GM18858 (cell line): ENCODE data around the gene GSG1L2.

Source experiments
- ATAC-seq: cut with Tn5 transposase; IDR thresholded peaks from one replicate; pipeline ENCODE4 v1.9.1; 2021; ENCODE audit not compliant: unreplicated experiment

Gene GSG1L2

DNA sequence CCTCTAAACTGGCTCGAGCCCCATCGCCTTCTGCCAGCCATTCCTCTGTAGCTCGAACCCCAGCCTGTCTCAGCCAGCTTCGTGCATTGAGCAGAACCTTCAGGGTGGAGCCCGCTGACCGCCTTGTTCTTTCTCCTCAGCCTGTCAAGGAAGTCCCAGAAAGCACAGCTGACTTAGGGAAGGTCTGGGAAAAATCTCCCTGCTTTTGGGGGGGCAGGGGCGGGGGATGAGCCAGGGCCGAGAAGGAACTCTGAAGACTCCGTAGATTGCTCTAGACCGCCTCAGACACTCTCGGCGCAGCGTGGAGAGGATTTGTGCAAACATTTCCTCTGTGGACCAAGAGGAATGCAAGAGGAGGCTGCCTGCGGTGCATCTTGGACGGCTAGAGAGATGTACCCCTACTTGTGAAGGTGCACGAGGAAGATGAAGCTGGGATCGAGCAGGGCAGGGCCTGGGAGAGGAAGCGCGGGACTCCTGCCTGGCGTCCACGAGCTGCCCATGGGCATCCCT is 3.8 kb upstream of the GSG1L2 start, which contains the start of gene GLP2R:
TSS of gene GLP2R (plus strand) at position 284 of the 510 bp plus-strand sequence. CDS start at position 424, 140 bp downstream.
- no peak for ATAC-seq

DNA sequence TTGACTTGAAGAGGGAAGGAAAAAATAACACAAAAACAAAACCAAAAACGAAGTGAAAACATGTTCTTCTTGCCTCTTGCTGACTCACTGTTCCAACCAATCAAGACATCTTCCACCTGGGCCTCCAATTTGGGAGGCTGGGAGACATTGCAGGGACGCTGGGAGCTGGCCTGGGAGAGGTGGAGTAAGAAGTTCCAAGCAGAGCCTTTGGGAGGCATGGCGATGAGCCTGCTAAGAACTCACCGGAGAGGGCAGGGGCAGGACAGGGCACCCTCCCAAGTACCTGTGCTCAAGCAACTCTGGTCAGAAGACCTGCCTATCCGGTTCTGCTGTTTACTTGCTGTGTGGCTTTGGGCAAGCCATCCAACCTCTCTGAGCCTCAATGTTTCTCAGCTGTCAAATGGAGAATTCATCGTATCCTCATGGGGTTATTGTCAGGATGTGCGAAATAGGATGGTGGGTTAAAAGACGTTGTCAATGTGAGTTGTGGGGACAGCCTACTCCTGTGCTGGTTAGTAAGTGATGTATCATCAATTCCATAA is 3.0 kb upstream of the GSG1L2 start:
- ATAC-seq: no peak

DNA sequence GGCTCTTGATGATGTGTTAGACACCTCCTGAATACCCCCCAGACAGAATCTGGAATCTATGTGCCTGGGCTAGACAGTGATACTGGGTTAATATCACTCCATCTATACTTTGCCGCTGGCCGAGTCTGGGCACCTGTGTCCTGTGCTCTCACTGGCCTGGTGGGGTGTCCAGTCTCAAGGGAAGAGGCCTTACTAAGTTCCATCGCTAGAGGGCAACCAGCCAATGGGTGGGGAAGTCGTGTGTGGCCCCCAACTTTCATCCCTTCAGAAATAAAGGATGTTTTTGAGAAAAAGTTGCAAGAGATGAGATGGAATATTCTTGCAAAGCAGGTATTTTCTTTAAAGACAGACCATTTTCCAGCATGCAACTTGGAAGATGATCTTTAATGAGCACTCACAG is 2.2 kb upstream of the GSG1L2 start:
- no peak for ATAC-seq

DNA sequence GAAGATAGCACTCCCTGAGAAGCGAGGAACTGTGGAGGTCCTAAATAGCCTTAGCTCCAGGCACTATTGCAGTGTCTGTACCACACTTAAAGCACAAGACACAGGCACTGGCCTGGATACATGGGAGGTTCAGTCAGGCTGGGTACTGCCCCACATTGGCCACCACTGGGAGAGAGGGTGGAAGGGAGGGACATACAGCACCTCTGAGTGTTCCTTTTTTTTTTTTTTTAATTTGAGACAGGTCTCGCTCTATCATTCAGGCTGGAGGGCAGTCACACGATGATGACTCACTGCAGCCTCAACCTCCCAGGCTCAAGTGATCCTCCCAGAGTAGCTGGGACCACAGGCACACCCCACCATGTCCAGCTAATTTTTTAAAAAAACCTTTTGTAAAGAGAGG is 1.4 kb downstream of the GSG1L2 start:
- no peak for ATAC-seq

DNA sequence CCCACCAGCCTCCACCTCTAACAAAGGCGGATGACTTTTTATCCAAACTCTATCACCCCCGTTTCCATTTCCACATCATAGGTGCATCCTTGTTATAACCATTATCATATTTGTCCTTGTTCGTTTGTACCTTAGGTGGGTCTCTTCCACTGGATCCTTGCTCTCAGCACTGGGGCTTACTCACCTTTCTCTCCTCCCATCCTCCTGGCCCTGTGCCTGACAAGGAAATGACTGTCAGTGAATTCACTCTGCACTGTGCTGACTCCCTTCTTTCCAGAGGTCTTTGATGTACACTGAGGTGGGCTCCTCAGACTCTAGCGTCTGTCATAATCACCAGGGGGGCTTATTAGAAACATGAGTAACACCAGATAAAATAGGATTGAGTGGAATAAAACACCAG is 3.1 kb downstream of the GSG1L2 start:
- no peak for ATAC-seq

DNA sequence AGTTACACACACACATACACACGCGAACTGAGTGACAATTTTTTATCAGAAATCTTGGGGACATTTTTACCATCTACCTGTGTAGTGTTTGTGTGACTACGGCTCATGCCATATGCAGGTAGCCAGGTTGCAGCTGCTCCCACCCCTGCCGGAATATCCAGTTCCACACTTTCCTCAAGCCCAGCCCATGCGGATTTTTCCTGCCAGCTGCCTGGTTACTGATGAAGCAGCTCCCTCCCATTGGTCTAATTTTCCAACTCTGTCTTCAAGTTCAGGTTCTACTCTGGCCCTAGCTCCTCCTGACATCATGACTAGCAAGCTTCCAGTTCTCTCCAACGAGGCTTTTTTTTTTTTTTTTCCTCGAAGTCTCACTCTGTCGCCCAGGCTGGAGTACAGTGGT is 4.8 kb downstream of the GSG1L2 start:
- ATAC-seq: no peak

DNA sequence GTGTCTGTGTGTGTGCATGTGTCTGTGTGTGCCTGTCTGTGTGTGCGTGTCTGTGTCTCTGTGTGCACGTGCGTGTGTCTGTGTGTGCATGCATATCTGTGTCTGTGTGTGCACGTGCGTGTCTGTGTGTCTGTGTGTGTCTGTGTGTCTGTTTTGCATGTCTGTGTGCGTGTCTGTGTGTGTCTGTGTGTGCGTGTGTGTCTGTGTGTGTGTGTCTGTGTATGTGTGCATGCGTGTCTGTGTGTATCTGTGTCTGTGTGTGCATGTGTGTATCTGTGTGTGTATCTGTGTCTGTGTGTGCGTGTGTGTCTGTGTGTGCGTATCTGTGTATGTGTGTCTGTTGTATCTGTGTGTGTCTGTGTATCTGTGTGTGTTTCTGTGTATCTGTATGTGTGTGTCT is 5.4 kb downstream of the GSG1L2 start:
- ATAC-seq: no peak

DNA sequence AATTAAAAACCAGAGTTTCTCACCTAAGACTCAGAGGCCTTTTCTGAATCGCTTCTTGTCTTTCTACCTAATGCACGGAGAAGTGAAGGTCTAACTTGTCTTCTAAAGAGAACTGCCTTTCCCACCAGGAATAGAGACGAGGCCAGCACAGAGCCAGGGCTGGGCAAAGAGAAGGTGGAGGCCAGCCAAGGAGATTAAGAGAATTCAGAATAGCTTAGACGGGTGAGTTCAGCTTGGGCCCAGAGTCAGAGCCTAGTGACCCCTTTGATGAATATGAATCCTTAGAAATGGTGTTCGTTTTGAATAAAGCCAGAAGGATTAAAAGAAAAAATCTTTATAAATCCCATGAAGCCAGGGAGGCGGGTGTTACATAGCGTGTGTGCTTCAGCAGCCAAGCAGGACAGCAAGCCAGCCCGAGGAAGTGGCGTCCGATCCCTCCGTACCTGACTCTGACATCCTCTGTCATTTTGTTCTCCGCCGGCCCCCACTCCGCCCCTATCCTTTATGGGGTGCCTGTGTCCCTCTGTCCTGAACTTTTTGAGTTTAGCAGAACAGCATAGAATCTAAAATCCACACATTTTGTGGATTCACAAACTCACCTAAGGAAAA is 7.4 kb downstream of the GSG1L2 start:
- ATAC-seq: no peak

DNA sequence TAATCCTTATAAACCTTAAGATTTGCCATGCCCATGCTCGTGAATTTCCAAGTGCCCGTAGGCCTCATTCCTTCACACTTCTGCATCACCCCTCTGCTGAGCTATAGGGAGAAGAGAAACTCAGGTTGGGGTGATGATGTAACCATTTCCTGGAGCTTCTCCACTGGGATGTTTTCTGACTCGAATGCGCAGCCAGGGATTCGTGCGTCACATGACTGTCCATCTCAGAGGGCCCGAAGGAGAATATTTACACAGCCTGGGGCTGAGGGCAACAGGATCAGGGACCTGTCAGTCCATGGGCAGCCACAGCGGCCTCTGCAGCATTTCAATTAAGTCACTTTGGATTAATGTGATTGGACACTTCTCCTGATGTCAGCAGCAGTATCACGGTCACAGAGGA is 8.7 kb downstream of the GSG1L2 start:
- no peak for ATAC-seq

DNA sequence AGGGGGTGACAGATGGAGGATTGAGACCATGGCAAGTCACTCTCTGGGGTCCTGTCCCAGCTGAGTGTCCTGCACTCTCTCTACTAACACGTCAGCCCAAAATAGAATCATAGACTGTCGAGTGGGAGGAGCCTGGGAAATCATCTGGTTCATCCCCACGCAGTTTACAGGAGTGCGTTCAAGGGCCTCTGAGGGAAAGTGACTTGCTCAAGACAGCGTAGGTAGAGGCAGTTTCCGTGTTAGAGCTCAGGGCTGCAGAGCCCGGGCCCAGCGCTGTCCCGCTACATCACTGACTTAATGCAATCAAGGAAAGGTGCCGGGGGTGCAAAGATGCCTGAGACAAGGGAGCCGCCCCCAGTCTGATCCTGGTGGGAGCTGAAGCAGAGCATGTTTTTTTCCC is 10.3 kb downstream of the GSG1L2 start:
- no peak for ATAC-seq

DNA sequence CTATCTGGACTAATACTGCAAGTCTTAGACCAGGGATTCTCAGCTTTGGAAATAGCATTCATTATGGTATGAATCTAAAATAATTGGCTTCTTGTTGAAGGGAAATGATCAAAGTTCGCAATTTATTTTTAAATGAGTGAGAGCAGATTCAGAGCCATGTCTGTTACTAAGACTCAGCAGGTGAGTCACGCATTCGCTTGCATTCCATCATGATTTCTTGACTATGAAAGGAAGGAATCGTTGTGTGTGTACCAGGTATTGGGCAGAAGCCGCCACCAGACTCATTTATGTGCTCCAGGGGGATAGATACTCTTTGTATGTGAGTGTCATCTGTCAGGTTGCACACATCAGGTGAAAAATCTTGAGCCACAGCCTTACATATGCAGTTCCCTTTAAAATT is 10.8 kb downstream of the GSG1L2 start:
- no peak for ATAC-seq

DNA sequence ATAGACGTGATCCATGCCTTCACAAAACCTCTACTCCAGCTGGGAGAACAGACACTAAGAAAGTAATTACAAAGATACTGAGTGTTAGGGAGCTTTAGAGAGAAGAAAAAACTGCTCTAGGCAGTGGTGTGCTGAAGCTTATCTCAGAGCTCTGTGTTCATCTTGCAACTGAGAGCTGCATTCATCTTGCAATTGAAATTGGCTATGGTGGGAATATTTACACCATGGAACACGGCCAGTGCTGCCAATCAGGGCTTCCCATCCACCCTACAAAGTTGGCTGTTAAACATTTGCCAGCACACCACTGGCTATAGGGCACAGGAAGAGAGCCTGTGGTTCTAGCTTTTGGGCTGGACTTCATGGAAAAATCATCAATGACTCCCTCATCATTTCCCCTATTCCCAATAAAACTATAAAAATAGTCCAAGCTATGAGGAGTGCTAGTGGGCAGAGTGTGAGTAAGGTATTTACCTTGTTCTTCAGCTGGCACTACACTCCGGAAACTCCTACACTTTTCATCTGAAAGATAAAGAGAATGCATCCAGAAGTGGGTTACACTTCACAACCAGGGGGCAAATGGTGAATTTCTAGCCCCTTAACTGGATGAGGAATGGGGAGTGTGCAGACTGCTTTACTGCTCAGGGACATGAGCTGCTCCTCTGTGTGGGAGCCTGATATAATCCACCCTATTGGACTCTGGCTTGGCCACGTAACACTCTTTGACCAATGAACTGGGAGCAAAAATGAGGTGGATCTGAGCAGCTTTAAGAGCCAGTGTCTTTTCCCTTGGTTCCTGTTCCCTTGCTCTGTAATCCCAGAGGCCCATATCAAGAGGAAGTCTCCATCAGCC is 11.6 kb downstream of the GSG1L2 start:
- no peak for ATAC-seq

DNA sequence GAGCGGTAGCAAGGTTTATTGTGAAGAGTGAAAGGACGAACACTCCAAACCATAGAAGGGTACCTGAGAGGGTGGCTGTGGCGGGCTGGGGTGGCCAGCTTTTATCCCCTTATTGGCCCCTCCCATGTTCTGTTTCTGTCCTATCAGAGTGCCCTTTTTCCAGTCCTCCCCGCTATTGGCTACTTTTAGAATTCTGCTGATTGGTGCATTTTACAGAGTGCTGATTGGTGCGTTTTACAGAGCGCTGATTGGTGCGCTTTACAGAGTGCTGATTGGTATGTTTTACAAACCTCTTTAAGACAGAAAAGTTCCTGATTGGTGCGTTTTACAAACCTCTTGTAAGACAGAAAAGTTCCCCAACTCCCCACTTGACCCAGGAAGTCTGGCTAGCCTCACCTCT is 12.5 kb downstream of the GSG1L2 start:
- no peak for ATAC-seq

DNA sequence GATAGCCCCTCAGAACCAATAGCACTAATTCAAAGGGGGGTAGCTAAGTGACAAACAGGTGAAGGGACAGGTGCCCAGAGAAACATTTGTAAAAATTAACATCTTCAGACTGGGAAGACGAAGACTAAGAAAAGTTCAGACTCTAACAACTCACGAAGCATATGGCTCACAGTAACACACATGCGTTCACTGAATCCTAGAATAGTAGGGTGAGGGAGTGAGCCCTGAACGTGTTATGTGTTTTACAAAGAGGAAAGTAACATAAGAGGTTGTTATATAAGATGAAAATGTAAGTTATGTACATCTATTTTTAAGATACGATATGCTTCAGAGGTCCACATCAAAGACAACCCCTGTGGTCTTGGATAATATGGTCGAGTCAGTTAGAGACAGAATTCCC is 15.2 kb downstream of the GSG1L2 start:
- no peak for ATAC-seq

DNA sequence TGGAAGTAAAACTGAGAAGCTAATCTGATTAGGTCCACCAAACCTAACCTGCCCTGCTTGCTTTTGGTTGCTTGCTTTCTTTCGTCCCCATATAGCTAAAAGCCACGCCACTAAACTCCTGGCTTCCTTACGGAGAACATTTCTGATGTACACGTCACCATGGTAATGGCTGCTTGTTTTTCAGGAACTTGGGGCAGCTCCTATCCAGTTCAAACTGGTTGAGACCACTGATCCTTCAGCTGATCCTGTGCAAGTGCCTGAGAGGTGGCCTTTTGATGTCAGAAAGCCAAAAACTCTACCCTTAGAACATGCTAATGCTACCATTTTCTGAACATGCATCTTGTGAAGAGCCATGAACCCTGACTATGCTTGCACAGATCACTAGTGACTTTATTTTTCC is 16.1 kb downstream of the GSG1L2 start:
- no peak for ATAC-seq

DNA sequence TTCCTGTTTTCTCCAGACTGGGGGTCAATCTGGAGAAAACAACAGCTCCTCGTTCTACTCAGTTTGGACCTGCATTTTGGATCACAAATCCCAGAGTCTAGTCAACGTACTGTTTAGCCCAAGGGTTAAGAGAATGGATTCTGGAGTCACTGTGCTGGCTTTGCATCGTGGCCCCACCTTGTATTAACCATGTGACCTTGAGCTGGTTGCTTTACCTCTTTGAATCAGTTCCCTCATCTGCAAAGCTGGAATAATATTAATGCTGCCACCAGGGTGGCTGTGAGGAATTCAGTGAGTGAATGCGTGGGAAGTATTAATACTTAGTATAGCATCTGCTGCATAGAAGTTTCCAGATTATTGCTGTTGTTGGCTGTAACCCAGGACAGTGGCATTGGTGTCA is 19.2 kb downstream of the GSG1L2 start:
- ATAC-seq: no peak

DNA sequence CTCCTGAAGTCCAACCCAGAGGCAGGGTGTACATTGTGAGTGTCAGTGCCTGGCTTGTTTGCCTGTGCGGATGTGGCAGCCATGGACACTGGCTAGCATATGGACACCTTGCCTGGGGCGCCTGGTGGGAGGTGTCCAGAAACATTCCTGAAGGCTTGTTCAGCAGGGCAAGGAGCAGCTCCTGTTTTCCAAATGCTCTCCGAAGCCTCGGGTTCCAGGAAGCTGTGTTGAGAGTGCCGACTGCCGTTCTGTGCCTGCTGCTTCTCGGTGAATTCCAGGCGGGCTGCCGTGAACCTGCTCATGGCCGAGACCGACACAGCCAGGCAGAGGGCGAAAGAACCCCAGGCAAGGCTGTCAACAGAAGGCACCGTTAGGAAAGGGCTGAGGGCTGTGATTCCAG is 19.6 kb downstream of the GSG1L2 start:
- ATAC-seq: no peak

DNA sequence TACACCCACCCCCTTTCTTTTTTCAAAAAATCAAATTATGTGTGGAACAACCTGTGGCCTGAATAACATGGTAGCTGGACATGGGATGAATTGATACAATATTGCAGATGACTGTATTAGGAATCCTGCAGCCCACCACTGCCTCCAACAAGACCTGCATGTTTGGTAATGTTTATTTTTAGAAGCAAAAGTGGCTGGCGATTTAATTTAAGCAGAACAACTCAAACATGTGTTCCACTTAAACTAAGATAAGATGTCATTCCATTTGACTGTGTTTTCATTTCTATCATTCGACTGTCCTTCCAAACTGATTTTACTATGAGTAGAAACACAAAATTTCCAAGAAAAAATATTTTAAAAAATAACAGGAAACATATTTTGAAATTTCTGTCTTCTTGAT is 20.4 kb downstream of the GSG1L2 start:
- no peak for ATAC-seq

DNA sequence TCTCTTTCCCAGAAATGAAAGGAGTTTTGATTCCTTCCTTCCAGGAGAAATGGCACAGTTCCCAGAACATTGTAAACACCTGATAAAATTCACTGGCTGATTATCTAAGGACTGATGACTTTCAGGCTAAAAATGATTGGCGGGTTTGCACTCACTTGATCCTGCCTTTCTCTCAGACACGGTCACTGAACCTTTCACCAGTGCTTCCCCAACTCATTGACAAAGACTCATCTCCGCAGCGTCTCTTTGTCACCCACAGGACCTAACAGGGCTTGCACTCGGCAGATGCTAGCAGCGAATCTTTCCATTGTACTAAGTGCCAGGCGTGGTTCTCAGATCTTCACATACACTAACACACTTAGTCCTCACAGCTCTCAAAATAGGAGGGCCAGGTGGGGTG is 23.2 kb downstream of the GSG1L2 start:
- no peak for ATAC-seq

DNA sequence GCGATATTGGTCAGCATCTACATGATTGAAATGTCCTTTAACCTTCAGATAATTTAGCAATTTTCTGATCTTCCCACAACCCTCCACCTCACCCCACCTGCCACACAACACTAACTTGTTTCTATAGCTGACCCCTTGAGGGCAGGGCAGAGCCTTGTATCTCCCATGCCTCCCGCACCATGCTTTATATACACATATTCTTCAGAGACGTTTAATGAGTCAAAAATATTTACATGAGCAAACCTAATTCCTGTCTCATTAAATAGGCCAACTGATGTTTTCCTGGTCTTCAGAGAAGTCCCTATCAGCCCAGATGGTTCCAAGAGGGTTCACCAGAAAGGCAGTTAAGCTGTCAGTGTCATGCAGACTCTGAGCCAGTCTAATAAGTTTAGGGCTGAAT is 23.9 kb downstream of the GSG1L2 start:
- no peak for ATAC-seq

DNA sequence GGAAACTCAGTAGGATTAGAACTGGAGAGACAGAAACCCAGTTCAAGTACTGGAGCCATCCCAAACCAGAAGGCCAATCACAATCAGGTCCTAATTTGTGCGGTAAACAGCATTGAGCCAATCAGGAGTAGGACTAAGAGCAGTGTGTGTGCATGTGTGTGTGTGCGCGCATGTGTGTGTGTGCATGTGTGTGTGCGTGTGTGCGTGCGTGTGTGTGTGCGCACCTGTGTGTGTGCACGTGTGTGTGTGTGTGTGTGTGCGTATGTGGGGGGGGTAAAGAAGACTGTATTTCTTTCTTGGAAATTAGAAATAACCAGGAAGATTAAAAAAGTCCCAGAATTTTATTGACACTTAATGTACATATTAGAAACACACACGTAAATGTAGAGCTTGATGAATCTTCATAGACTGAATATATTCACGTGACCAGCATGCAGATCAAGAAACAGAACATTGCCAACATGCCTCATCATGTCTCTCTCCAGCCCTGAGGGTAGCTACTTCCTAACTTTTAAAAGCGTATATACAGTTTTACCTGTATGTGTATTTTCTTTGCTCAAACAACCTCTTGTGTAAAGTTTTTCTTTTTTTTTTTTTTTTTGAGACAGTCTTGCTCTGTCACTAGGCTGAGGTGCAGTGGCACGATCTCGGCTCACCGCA is 29.6 kb downstream of the GSG1L2 start:
- ATAC-seq: no peak
